Central memory CD8-positive, alpha-beta T cell (primary cell): ENCODE results near the gene TADA1.

Experiments
- ATAC-seq: fragments of 150-1000 bp; cut with Tn5 transposase; replicated peaks from 2 replicates; pipeline ENCODE4 v1.10.0; 2022; ENCODE audit warnings: mild to moderate bottlenecking, moderate FRiP score, moderate number of reproducible peaks; ENCODE audit not compliant: poor library complexity, severe bottlenecking; ENCODE audit errors: extremely low read depth
- DNase-seq, 2 donors: peaks; one replicate each; pipeline ENCODE4 v3.0.0; 2021; ENCODE audit warnings: low spot score in 2 of 2
- H3K27ac Mint-ChIP-seq: one replicate; pipeline ENCODE4 v1.8.0; 2022; ENCODE audit warnings: low read depth, mild to moderate bottlenecking, moderate library complexity, mixed read lengths
- H3K27me3 Mint-ChIP-seq: one replicate; pipeline ENCODE4 v1.8.0; 2022; ENCODE audit warnings: mixed read lengths
- H3K36me3 Mint-ChIP-seq: one replicate; pipeline ENCODE4 v1.8.0; 2022; ENCODE audit warnings: mild to moderate bottlenecking, moderate library complexity, mixed read lengths; ENCODE audit not compliant: insufficient read depth
- H3K4me1 Mint-ChIP-seq: one replicate; pipeline ENCODE4 v1.8.0; 2022; ENCODE audit warnings: mixed read lengths
- H3K4me3 Mint-ChIP-seq: one replicate; pipeline ENCODE4 v1.8.0; 2022; ENCODE audit warnings: mild to moderate bottlenecking, moderate library complexity, mixed read lengths
- H3K9me3 Mint-ChIP-seq: one replicate; pipeline ENCODE4 v1.8.0; 2022; ENCODE audit warnings: mixed read lengths

Gene TADA1

GRCh38 chr1:166907763-166908162, 31.7 kb upstream of the TADA1 start:
- H3K4me1 Mint-ChIP-seq: no peaks in the 10 kb centered on the region
- ATAC-seq: no peak

GRCh38 chr1:166907051-166907450, 31.0 kb upstream of the TADA1 start:
- H3K4me1 Mint-ChIP-seq: no peaks in the 10 kb centered on the region
- no peaks in the 10 kb centered on the region for H3K27me3 Mint-ChIP-seq
- no peak overlapping the region for H3K27ac Mint-ChIP-seq
- ATAC-seq (no peak), DNase-seq (no peak)
- no peaks in the 10 kb centered on the region for H3K9me3 Mint-ChIP-seq
- no peaks in the 10 kb centered on the region for H3K36me3 Mint-ChIP-seq
- no peak overlapping the region for H3K4me3 Mint-ChIP-seq

More at GRCh38 chr1:166907763-166908162, 31.7 kb upstream of the TADA1 start:
- Mint-ChIP-seq H3K9me3 (no peaks in the 10 kb centered on the region), H3K36me3 (no peaks in the 10 kb centered on the region), H3K27me3 (no peaks in the 10 kb centered on the region), H3K4me3 (no peak overlapping the region), H3K27ac (no peak overlapping the region)
- no peak for DNase-seq

DNA sequence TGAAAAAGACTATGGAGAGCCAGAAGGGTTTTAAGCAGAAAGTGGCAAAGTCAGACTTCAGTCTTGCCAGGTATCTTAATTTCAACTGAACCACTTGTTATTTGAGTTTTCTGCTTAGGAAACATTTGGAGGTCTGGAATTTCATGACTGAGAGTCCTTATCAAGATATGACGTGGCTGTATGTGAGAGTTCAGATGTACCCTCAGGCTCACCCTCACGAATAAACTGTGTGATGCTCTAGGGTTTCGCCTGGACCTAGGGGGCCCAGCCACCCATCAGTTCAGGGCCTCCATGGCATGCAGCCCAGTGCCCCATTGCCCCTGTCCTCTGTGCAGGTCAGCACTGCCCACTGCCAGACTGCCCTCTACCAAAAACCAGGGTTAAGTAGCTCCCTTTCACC, 30.6 kb upstream of the TADA1 start:
- ATAC-seq (no peak), DNase-seq (no peak)
- no peaks in the 10 kb centered on the region for H3K4me1 Mint-ChIP-seq
- no peaks in the 10 kb centered on the region for H3K9me3 Mint-ChIP-seq
- no peaks in the 10 kb centered on the region for H3K36me3 Mint-ChIP-seq
- no peaks in the 10 kb centered on the region for H3K27me3 Mint-ChIP-seq
- H3K4me3 Mint-ChIP-seq: no peak overlapping the region
- no peak overlapping the region for H3K27ac Mint-ChIP-seq

- H3K4me3 Mint-ChIP-seq: no peak overlapping the region
- H3K27me3 Mint-ChIP-seq: no peaks in the 10 kb centered on the region
- ATAC-seq (no peak), DNase-seq (no peak)
- H3K9me3 Mint-ChIP-seq: no peaks in the 10 kb centered on the region
- H3K36me3 Mint-ChIP-seq: no peaks in the 10 kb centered on the region
- no peak overlapping the region for H3K27ac Mint-ChIP-seq
- H3K4me1 Mint-ChIP-seq: no peaks in the 10 kb centered on the region
Measured at GRCh38 chr1:166905900-166906299, 29.8 kb upstream of the TADA1 start.

GRCh38 chr1:166905136-166905535, 29.1 kb upstream of the TADA1 start:
- H3K27me3 Mint-ChIP-seq: no peaks in the 10 kb centered on the region
- H3K36me3 Mint-ChIP-seq: no peaks in the 10 kb centered on the region
- no peak for ATAC-seq
- H3K9me3 Mint-ChIP-seq: no peaks in the 10 kb centered on the region
- no peak overlapping the region for H3K27ac Mint-ChIP-seq
- DNase-seq: no peak
- no peaks in the 10 kb centered on the region for H3K4me1 Mint-ChIP-seq
- H3K4me3 Mint-ChIP-seq: no peak overlapping the region

- no peaks in the 10 kb centered on the region for H3K9me3 Mint-ChIP-seq
- H3K27ac Mint-ChIP-seq: no peak overlapping the region
- no peaks in the 10 kb centered on the region for H3K4me1 Mint-ChIP-seq
- DNase-seq (no peak), ATAC-seq (no peak)
- no peak overlapping the region for H3K4me3 Mint-ChIP-seq
- H3K36me3 Mint-ChIP-seq: no peaks in the 10 kb centered on the region
- peaks cover 4% of the 10 kb centered on the region for H3K27me3 Mint-ChIP-seq
Measured at GRCh38 chr1:166903232-166903631, 27.2 kb upstream of the TADA1 start.

DNA sequence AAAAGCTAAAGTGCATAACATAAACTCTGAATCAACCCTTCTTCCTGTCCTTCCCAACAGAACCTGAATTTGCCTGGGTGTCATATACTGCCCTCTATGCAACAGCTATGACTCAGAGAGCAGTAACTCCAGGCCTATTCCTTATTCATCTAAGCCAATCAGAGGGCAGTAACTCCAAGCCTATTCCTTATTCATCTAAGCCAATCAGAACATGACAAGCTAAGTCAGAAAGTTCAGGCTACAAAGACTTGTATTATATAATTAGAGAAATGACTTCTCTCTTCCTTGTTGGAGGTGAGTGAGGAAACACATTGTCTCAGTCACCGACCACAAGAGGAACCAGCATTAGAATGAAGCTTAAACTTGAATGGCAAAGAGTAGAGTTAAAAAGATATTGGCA, 26.2 kb upstream of the TADA1 start:
- peaks cover under 1% of the 10 kb centered on the region for H3K9me3 Mint-ChIP-seq
- no peak overlapping the region for H3K27ac Mint-ChIP-seq
- no peak for ATAC-seq
- H3K4me1 Mint-ChIP-seq: no peaks in the 10 kb centered on the region
- no peak for DNase-seq
- H3K4me3 Mint-ChIP-seq: no peak overlapping the region
- H3K36me3 Mint-ChIP-seq: no peaks in the 10 kb centered on the region
- H3K27me3 Mint-ChIP-seq: peaks cover 14% of the 10 kb centered on the region

DNA sequence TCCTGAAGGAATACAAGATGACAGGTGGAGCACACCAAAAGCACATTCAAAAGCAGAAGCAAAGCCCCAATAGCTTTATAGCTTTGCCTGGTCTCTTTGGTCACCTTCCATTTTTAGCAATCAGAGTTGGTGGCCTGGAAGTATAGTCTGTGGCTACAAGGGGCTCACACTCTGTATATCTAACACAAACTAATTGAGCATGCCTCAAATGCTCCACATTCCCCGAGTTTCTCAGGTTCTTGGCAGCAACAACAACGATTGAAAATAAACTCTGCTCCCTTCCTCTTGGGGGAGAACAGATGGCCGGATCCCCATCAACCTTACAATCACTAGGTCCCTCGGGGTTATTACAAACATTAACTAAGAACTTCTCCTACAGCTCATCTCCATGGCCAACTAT, 24.9 kb upstream of the TADA1 start:
- ATAC-seq: no peak

GRCh38 chr1:166899769-166900168, 23.7 kb upstream of the TADA1 start:
- Mint-ChIP-seq H3K36me3 (no peaks in the 10 kb centered on the region), H3K9me3 (peaks cover 6% of the 10 kb centered on the region), H3K4me1 (no peaks in the 10 kb centered on the region), H3K4me3 (no peak overlapping the region), H3K27me3 (peaks cover 36% of the 10 kb centered on the region), H3K27ac (no peak overlapping the region)
- no peak for ATAC-seq
- DNase-seq: no peak

More for the DNA sequence above, 24.9 kb upstream of the TADA1 start:
- H3K27ac Mint-ChIP-seq: no peak overlapping the region
- H3K27me3 Mint-ChIP-seq: peaks cover 26% of the 10 kb centered on the region
- no peak for DNase-seq
- H3K4me1 Mint-ChIP-seq: no peaks in the 10 kb centered on the region
- peaks cover 6% of the 10 kb centered on the region for H3K9me3 Mint-ChIP-seq
- no peak overlapping the region for H3K4me3 Mint-ChIP-seq
- no peaks in the 10 kb centered on the region for H3K36me3 Mint-ChIP-seq

DNA sequence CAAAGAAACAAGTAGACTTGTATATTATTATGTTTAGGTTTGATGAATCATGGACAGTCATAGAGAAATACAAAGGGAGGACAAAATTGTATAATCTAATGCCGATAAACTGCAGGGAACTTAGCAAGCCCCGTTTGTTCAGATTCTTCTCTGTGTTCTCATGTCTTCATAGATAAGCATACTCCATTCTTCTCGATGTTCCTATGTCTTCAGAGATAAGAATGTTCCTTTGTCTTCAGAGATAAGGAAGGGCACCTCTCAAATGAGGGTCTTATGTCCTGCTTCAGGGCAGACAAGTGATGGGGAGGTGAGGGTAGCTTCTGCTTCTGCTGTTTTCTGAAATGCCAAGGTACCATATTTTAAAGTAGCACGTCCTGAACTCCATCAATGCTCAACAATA, 19.7 kb upstream of the TADA1 start:
- Mint-ChIP-seq H3K4me3 (no peak overlapping the region), H3K27ac (no peak overlapping the region), H3K9me3 (peaks cover 6% of the 10 kb centered on the region), H3K27me3 (peaks cover 62% of the 10 kb centered on the region), H3K4me1 (no peaks in the 10 kb centered on the region), H3K36me3 (no peaks in the 10 kb centered on the region)
- no peak for ATAC-seq
- no peak for DNase-seq

GRCh38 chr1:166889776-166890175, 13.7 kb upstream of the TADA1 start:
- peaks cover 2% of the 10 kb centered on the region for H3K36me3 Mint-ChIP-seq
- peaks cover 6% of the 10 kb centered on the region for H3K4me1 Mint-ChIP-seq
- ATAC-seq (no peak), DNase-seq (no peak)
- H3K27ac Mint-ChIP-seq: no peak overlapping the region
- no peaks in the 10 kb centered on the region for H3K9me3 Mint-ChIP-seq
- H3K4me3 Mint-ChIP-seq: no peak overlapping the region
- peaks cover 37% of the 10 kb centered on the region for H3K27me3 Mint-ChIP-seq

DNA sequence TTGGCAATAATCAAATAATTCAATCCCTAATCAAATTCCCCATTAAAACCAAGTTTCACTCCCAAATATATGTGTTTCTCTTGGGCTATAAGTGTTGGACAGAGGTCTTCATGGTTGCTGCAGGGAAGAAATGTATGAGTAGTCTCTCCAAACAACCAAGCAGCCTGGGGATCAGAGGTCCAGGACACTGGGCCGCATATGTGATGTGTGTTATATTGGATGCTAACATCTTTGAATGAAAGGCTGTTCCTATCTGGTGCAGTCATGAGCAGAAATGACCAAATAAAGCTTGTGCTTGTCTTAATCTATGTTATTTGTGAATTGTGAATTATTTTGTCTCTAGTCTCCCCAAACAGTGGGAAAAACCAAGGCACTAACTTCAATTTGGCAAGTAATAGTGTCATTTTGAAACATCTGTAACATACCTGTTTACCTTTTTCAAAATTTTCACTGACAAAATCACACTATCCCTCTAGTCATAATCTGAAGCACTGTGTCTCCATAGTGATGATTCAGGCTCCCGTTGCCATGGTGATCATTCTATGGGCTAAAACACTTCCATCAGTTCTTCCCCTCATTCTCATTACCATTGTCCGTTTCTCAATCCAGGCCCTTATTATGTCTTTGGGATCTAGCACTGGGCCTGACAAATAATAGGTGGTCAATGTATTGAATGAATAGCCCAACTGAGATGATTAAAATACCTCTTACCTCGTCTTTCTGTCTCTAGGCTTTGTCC, 12.5 kb upstream of the TADA1 start:
- H3K9me3 Mint-ChIP-seq: no peaks in the 10 kb centered on the region
- no peak overlapping the region for H3K27ac Mint-ChIP-seq
- H3K4me1 Mint-ChIP-seq: peaks cover 8% of the 10 kb centered on the region
- no peak overlapping the region for H3K4me3 Mint-ChIP-seq
- ATAC-seq: no peak
- no peak for DNase-seq
- H3K27me3 Mint-ChIP-seq: peaks cover 44% of the 10 kb centered on the region
- peaks cover 2% of the 10 kb centered on the region for H3K36me3 Mint-ChIP-seq

DNA sequence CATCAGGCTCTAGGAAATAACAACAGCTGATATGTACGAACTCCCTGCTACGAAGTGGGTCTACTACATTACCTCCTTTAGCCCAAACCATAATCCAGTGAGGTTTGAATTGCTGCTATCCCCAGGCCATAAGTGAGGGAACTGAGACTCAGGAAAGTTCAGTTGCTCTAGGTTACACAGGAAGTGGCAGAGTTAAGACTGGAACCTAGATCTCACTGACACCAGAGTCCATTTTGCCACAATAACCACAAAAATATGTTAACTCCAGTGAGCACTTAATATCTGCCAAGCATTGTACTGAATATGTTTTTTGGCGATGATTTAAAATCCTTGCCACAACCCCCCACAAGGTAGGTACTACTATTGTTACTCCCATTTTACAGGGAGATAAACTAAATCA, 8.9 kb upstream of the TADA1 start:
- no peaks in the 10 kb centered on the region for H3K9me3 Mint-ChIP-seq
- H3K27me3 Mint-ChIP-seq: peaks cover 29% of the 10 kb centered on the region
- no peak overlapping the region for H3K27ac Mint-ChIP-seq
- peaks cover 2% of the 10 kb centered on the region for H3K36me3 Mint-ChIP-seq
- H3K4me3 Mint-ChIP-seq: no peak overlapping the region
- ATAC-seq: no peak
- no peak for DNase-seq
- peaks cover 8% of the 10 kb centered on the region for H3K4me1 Mint-ChIP-seq
